IMR-90 (cell line): ENCODE measurements around the gene FTO. TPM values are rescaled to one million over a fixed set of nuclear protein-coding genes. Genes with fewer than 3 reads are reported as not detected.

Source experiments
- ATAC-seq: fragments of 200-7000 bp; cut with Tn5 transposase; 2 replicates; pipeline ENCODE4 v1.9.1; 2020; ENCODE audit warnings: low read depth, mild to moderate bottlenecking, moderate library complexity
- BruUV-seq: library from RNA; stranded (reverse); fragments of 400-500 nt; replicated peaks from 2 replicates; lab custom pipeline; 2021; lab: Mats Ljungman, UMichigan
- CTCF ChIA-PET: fragments of 300-600 bp; formaldehyde crosslinking; extraction: SDS; loops from one replicate; lab custom pipeline; 2021; ENCODE audit warnings: antibody characterized with exemption; lab: Yijun Ruan, JAX
- POLR2A ChIA-PET: fragments of 300-600 bp; sonication (Branson Sonifier 250); formaldehyde crosslinking; loops from one replicate; lab custom pipeline; 2022; ENCODE audit warnings: antibody characterized with exemption; ENCODE audit not compliant: unreplicated experiment; lab: Charles Lee
- DNase-seq: peaks from one replicate; pipeline ENCODE4 v3.0.0; 2013
- H2AFZ ChIP-seq: replicated peaks from 2 replicates; pipeline ENCODE3; 2013; ENCODE audit warnings: low read length, mild to moderate bottlenecking; ENCODE audit not compliant: poor library complexity
- H2AK5ac ChIP-seq: 2 replicates; pipeline ENCODE4 v1.6.1; 2013; ENCODE audit warnings: low read depth, low read length, inconsistent platforms
- H2AK9ac ChIP-seq: replicated peaks from 2 replicates; pipeline ENCODE3; 2013; ENCODE audit warnings: mild to moderate bottlenecking, low read depth, low read length, moderate library complexity; ENCODE audit not compliant: poor library complexity
- H2BK120ac ChIP-seq: 2 replicates; pipeline ENCODE4 v1.6.1; 2013; ENCODE audit warnings: low read depth, low read length, inconsistent platforms
- H2BK15ac ChIP-seq: 3 replicates; pipeline ENCODE4 v1.6.1; 2013; ENCODE audit warnings: low read depth, low read length, inconsistent platforms
- H2BK20ac ChIP-seq: 2 replicates; pipeline ENCODE4 v1.6.1; 2013; ENCODE audit warnings: low read depth, mild to moderate bottlenecking, inconsistent platforms, low read length, moderate library complexity
- H2BK5ac ChIP-seq: 2 replicates; pipeline ENCODE4 v1.6.1; 2013; ENCODE audit warnings: mild to moderate bottlenecking, low read depth, low read length, inconsistent platforms; ENCODE audit not compliant: poor library complexity, severe bottlenecking
- H3K14ac ChIP-seq: replicated peaks from 2 replicates; pipeline ENCODE4 v1.6.1; 2013; ENCODE audit warnings: low read depth, low read length, inconsistent platforms
- H3K18ac ChIP-seq: 2 replicates; pipeline ENCODE4 v1.6.1; 2013; ENCODE audit warnings: low read depth, low read length, control low read depth
- H3K23ac ChIP-seq: 2 replicates; pipeline ENCODE4 v1.6.1; 2013; ENCODE audit warnings: low read depth, low read length, inconsistent platforms
- H3K27ac ChIP-seq: 2 replicates; pipeline ENCODE4 v1.5.1; 2013; ENCODE audit warnings: mild to moderate bottlenecking, control low read depth, low read length; ENCODE audit not compliant: insufficient read depth
- H3K27me3 ChIP-seq: 2 replicates; pipeline ENCODE4 v1.6.1; 2013; ENCODE audit warnings: low read length; ENCODE audit not compliant: control insufficient read depth, insufficient read depth
- H3K36me3 ChIP-seq: 2 replicates; pipeline ENCODE4 v1.6.1; 2013; ENCODE audit warnings: low read length, mixed read lengths; ENCODE audit not compliant: control insufficient read depth, insufficient read depth
- H3K4ac ChIP-seq: 2 replicates; pipeline ENCODE4 v1.6.1; 2013; ENCODE audit warnings: low read depth, low read length, inconsistent platforms
- H3K4me1 ChIP-seq: 2 replicates; pipeline ENCODE4 v1.6.1; 2013; ENCODE audit warnings: low read length, mixed read lengths; ENCODE audit not compliant: control insufficient read depth, insufficient read depth
- H3K4me2 ChIP-seq: 2 replicates; pipeline ENCODE4 v1.6.1; 2013; ENCODE audit warnings: low read depth, mild to moderate bottlenecking, control low read depth, low read length, moderate library complexity
- H3K4me3 ChIP-seq: 2 replicates; pipeline ENCODE4 v1.5.1; 2013; ENCODE audit warnings: low read depth, mild to moderate bottlenecking, control low read depth, low read length, moderate library complexity; ENCODE audit not compliant: insufficient read depth
- H3K56ac ChIP-seq: 2 replicates; pipeline ENCODE4 v1.6.1; 2013; ENCODE audit warnings: low read length, inconsistent platforms; ENCODE audit not compliant: insufficient read depth; ENCODE audit errors: extremely low read depth
- H3K79me1 ChIP-seq, 2 experiments: 2 replicates each; pipeline ENCODE4 v1.6.1; 2013; ENCODE audit warnings: low read length in 2 of 2, inconsistent platforms in 1 of 2, low read depth in 1 of 2
- H3K9ac ChIP-seq: 2 replicates; pipeline ENCODE4 v1.6.1; 2013; ENCODE audit warnings: low read depth, low read length, control low read depth
- H3K9me1 ChIP-seq: 2 replicates; pipeline ENCODE4 v1.6.1; 2013; ENCODE audit warnings: low read length, inconsistent platforms; ENCODE audit not compliant: insufficient read depth
- H3K9me3 ChIP-seq: 2 replicates; pipeline ENCODE4 v1.6.1; 2013; ENCODE audit warnings: low read length; ENCODE audit not compliant: control insufficient read depth, insufficient read depth
- H4K20me1 ChIP-seq: 2 replicates; pipeline ENCODE4 v1.6.1; 2013; ENCODE audit warnings: low read length, inconsistent platforms; ENCODE audit not compliant: insufficient read depth
- H4K5ac ChIP-seq: 2 replicates; pipeline ENCODE4 v1.6.1; 2013; ENCODE audit warnings: mild to moderate bottlenecking, low read depth, low read length, control low read depth
- H4K8ac ChIP-seq, 2 experiments: 2 replicates each; pipeline ENCODE4 v1.6.1; 2013; ENCODE audit warnings: low read depth in 2 of 2, low read length in 2 of 2, control low read depth in 1 of 2, inconsistent platforms in 1 of 2
- H4K91ac ChIP-seq: 2 replicates; pipeline ENCODE4 v1.6.1; 2013; ENCODE audit warnings: low read depth, low read length, inconsistent platforms; ENCODE audit not compliant: insufficient read depth
- CHD1 ChIP-seq: IDR thresholded peaks from 2 replicates; pipeline ENCODE4 v1.6.1; 2012; ENCODE audit warnings: low read depth, low read length, improper control_type of control experiment
- ELK1 ChIP-seq: fragments of 150-350 bp; IDR thresholded peaks from 2 replicates; pipeline ENCODE4 v1.6.1; 2016; ENCODE audit warnings: low read depth, mild to moderate bottlenecking, low read length, moderate library complexity, borderline replicate concordance
- FOS ChIP-seq: fragments of 150-350 bp; IDR thresholded peaks from 2 replicates; pipeline ENCODE4 v1.6.1; 2016; ENCODE audit warnings: low read depth, low read length
- WGBS, 2 experiments: methylation state at CpG; one replicate each; pipeline versions ENCODE4 v1.1.5 to v1.1.7; 2013; ENCODE audit warnings: missing lambda C conversion rate in 2 of 2; ENCODE audit not compliant: insufficient read length in 1 of 2; ENCODE audit errors: extremely low coverage in 2 of 2; 5-methylcytosine and 5-hydroxymethylcytosine counted together
- dilution Hi-C: fragments of 300-500 bp; cut with HindIII; formaldehyde crosslinking; loops from one replicate; pipeline ENCODE4 v1.14.3; 2018; ENCODE audit warnings: low sequenced_read_pairs; ENCODE audit not compliant: unreplicated experiment
- in situ Hi-C: fragments of 300-500 bp; cut with MboI; formaldehyde crosslinking; loops from 3 replicates; pipeline ENCODE4 v1.14.3; 2019; ENCODE audit warnings: low sequenced_read_pairs, inconsistent platforms, mixed read lengths
- intact Hi-C: fragments of 100-400 bp; cut with micrococcal nuclease; formaldehyde crosslinking; loops from 2 replicates; pipeline ENCODE4 v1.10.0; 2022
- polyA plus RNA-seq, 3 experiments: library from polyadenylated mRNA; depleted of rRNA; stranded (reverse); fragments of >200 nt; gene quantifications; 2 replicates each; pipeline ENCODE4 v1.2.3, GENCODE V29; 2012; ENCODE audit warnings: low replicate concordance in 1 of 3
- total RNA-seq: library from RNA; depleted of rRNA; stranded (reverse); fragments of >200 nt; gene quantifications from 2 replicates; pipeline ENCODE4 v1.2.3, GENCODE V29; 2012

Gene FTO
- total and polyA plus RNA-seq, 2 of the 4 experiments (the other 2 are of a cell fraction), result 70.3 to 132 TPM

- no TSS peak for BruUV-seq
- Histone ChIP-seq H3K9me3 (no peaks in the 10 kb centered on the region), H3K18ac (no peak overlapping the region), H3K23ac (no peak overlapping the region), H3K4me1 (peaks cover 12% of the 10 kb centered on the region), H3K4me3 (no peak overlapping the region), H3K9me1 (peaks cover 14% of the 10 kb centered on the region), H2AK5ac (no peak overlapping the region), H3K4ac (no peak overlapping the region), H3K27ac (no peak overlapping the region), H2BK120ac (no peak overlapping the region), H3K27me3 (no peaks in the 10 kb centered on the region), H4K5ac (no peak overlapping the region), H3K56ac (no peak overlapping the region), H3K36me3 (no peaks in the 10 kb centered on the region), H4K91ac (no peak overlapping the region), H3K4me2 (no peak overlapping the region), H4K8ac (no peak overlapping the region), H4K20me1 (no peaks in the 10 kb centered on the region), H2BK15ac (no peak overlapping the region; the same call in 2 of the 3 replicates), H3K9ac (no peak overlapping the region), H2BK20ac (no peak overlapping the region), H3K14ac (no peak overlapping the region), H2BK5ac (no peak overlapping the region), H2AK9ac (no peak overlapping the region), H2AFZ (no peak overlapping the region), H3K79me1 (peaks cover 17 to 23% of the 10 kb centered on the region in 2 experiments; a peak in 3 of 4 replicates)
- in situ Hi-C loops, result no loop called here
- ATAC-seq (no peak), DNase-seq (no peak)
- intact Hi-C loops, result no loop called here
- ChIA-PET POLR2A (no interaction called here), CTCF (interaction anchor here (0.6 kb wide), 1 partner anchor 622 kb away, joined by 5 read pairs; no protein-coding TSS in a partner anchor)
- dilution Hi-C loops, result no loop called here
- WGBS, 2 experiments, result 78% methylated on average over 3 of the region's 9 CpGs; no CpG with 5 or more reads in 1 of the 2 experiments
- TF ChIP-seq ELK1 (no peak), CHD1 (no peak), FOS (no peak)
Measured at GRCh38 chr16:53913920-53914319, 210.0 kb downstream of the FTO start.
